ENCODE results near the gene TNPO3. TPM values are rescaled to one million over a fixed set of nuclear protein-coding genes. Genes with fewer than 3 reads are reported as not detected.
"Not testable (repeated sequence)": the region's sequence is repeated elsewhere in the genome, so short reads cannot be mapped to it uniquely, and the experiment has no call there.

TNPO3 gene
- total RNA-seq, 1 donor from 2014 or later: 52.1 TPM

- DNase-seq (ENCODE audit: low read depth in 2 of 2): no peak
Measured at GRCh38 chr7:128922496-128923410, 132.2 kb downstream of the TNPO3 start.

GRCh38 chr7:128921866-128922440 is 133.0 kb downstream of the TNPO3 start:
- DNase-seq (ENCODE audit: low read depth in 2 of 2): no peak

- no peak for DNase-seq (ENCODE audit: low read depth in 2 of 2)
Measured at GRCh38 chr7:128920913-128921582, 133.9 kb downstream of the TNPO3 start.

GRCh38 chr7:128919881-128920799 is 134.8 kb downstream of the TNPO3 start:
- no peak for DNase-seq (ENCODE audit: low read depth in 2 of 2)

- DNase-seq (ENCODE audit: low read depth in 2 of 2): no peak
Measured at GRCh38 chr7:128919241-128919640, 135.7 kb downstream of the TNPO3 start.

- DNase-seq (ENCODE audit: low read depth in 2 of 2): no peak
Measured at GRCh38 chr7:128918016-128918665, 136.8 kb downstream of the TNPO3 start.

- DNase-seq (ENCODE audit: low read depth in 2 of 2): no peak
Measured at GRCh38 chr7:128917122-128917521, 137.8 kb downstream of the TNPO3 start.

- no peak for DNase-seq (ENCODE audit: low read depth in 2 of 2)
Measured at GRCh38 chr7:128916643-128916915, 138.3 kb downstream of the TNPO3 start.

- DNase-seq (ENCODE audit: low read depth in 2 of 2): no peak
Measured at GRCh38 chr7:128915841-128916642, 138.9 kb downstream of the TNPO3 start.

GRCh38 chr7:128915271-128915819 is 139.6 kb downstream of the TNPO3 start:
- no peak for DNase-seq (ENCODE audit: low read depth in 2 of 2)

GRCh38 chr7:128914566-128915151 is 140.3 kb downstream of the TNPO3 start:
- DNase-seq (ENCODE audit: low read depth in 2 of 2): no peak

GRCh38 chr7:128913870-128914565 is 140.9 kb downstream of the TNPO3 start:
- no peak for DNase-seq (ENCODE audit: low read depth in 2 of 2)

GRCh38 chr7:128912709-128913495 is 142.0 kb downstream of the TNPO3 start:
- not testable (repeated sequence) for DNase-seq (ENCODE audit: low read depth in 2 of 2)

- no peak for DNase-seq (ENCODE audit: low read depth in 2 of 2)
Measured at GRCh38 chr7:128912281-128912680, 142.6 kb downstream of the TNPO3 start.

GRCh38 chr7:128911423-128912031 is 143.4 kb downstream of the TNPO3 start:
- DNase-seq (ENCODE audit: low read depth in 2 of 2): no peak

GRCh38 chr7:128910569-128910945 is 144.4 kb downstream of the TNPO3 start, which contains the start of gene KCP:
TSS of gene KCP (minus strand) at chr7:128910709. CDS start at chr7:128910676, 33 bp downstream.
- no peak for DNase-seq (ENCODE audit: low read depth in 2 of 2)
